Keratinocyte (primary cell): ENCODE data around the gene MAMDC2. TPM values are rescaled to one million over a fixed set of nuclear protein-coding genes. Genes with fewer than 3 reads are reported as not detected.
A peak's percentile ranks its signal among the peaks of the same experiment; 100 is the strongest.

Experiments used
- DNase-seq: peaks from one replicate; pipeline ENCODE4 v3.0.0-alpha.2; 2011; ENCODE audit warnings: low read depth, missing footprints, low spot score
- FAIRE-seq: peaks from 2 replicates; lab custom pipeline; 2011; peaks lifted over from hg19 to GRCh38; lab: Jason Lieb, UNC
- H2AFZ ChIP-seq: 2 replicates; pipeline ENCODE4 v1.6.0; 2012; ENCODE audit warnings: low read length, control low read depth, inconsistent platforms; ENCODE audit not compliant: control insufficient read depth
- H3K27ac ChIP-seq: 2 replicates; pipeline ENCODE4 v1.5.1; 2011; ENCODE audit warnings: low read length; ENCODE audit not compliant: control insufficient read depth, insufficient read depth
- H3K27me3 ChIP-seq: 3 replicates; pipeline ENCODE4 v1.6.0; 2011; ENCODE audit warnings: low read length; ENCODE audit not compliant: control insufficient read depth, insufficient read depth; ENCODE audit errors: extremely low read depth
- H3K36me3 ChIP-seq, 2 experiments: 2 replicates in 1 of 2; 3 replicates in 1 of 2; pipeline ENCODE4 v1.5.1; 2011; ENCODE audit warnings: low read length in 2 of 2, mild to moderate bottlenecking in 1 of 2; ENCODE audit not compliant: control insufficient read depth in 2 of 2, insufficient read depth in 2 of 2; ENCODE audit errors: extremely low read depth in 1 of 2
- H3K4me1 ChIP-seq: 3 replicates; pipeline ENCODE4 v1.5.1; 2011; ENCODE audit warnings: low read length; ENCODE audit not compliant: control insufficient read depth, insufficient read depth; ENCODE audit errors: extremely low read depth
- H3K4me2 ChIP-seq: 3 replicates; pipeline ENCODE4 v1.6.0; 2011; ENCODE audit warnings: low read depth, low read length; ENCODE audit not compliant: control insufficient read depth, insufficient read depth; ENCODE audit errors: extremely low read depth
- H3K4me3 ChIP-seq, 3 experiments: fragments of 200-600 bp in 1 of 3; sonication (generic) in 1 of 3; 2 replicates in 2 of 3; 3 replicates in 1 of 3; pipeline ENCODE4 v1.5.1; 2011 to 2016; ENCODE audit warnings: low read length in 3 of 3, mild to moderate bottlenecking in 3 of 3, control low read depth in 2 of 3, inconsistent platforms in 1 of 3, low read depth in 1 of 3, mixed read lengths in 1 of 3, mixed run types in 1 of 3, moderate library complexity in 1 of 3; ENCODE audit not compliant: control insufficient read depth in 2 of 3, insufficient read depth in 2 of 3; ENCODE audit errors: extremely low read depth in 1 of 3
- H3K79me2 ChIP-seq: 2 replicates; pipeline ENCODE4 v1.6.0; 2012; ENCODE audit warnings: low read length; ENCODE audit not compliant: control insufficient read depth, insufficient read depth
- H3K9ac ChIP-seq: 3 replicates; pipeline ENCODE4 v1.6.0; 2011; ENCODE audit warnings: low read length; ENCODE audit not compliant: control insufficient read depth, insufficient read depth; ENCODE audit errors: extremely low read depth
- H3K9me1 ChIP-seq: 3 replicates; pipeline ENCODE4 v1.6.0; 2011; ENCODE audit warnings: low read length; ENCODE audit not compliant: control insufficient read depth, insufficient read depth; ENCODE audit errors: extremely low read depth
- H3K9me3 ChIP-seq: 2 replicates; pipeline ENCODE4 v1.5.1; 2012; ENCODE audit warnings: low read depth, low read length; ENCODE audit not compliant: control insufficient read depth
- H4K20me1 ChIP-seq: 3 replicates; pipeline ENCODE4 v1.6.0; 2011; ENCODE audit warnings: low read length; ENCODE audit not compliant: control insufficient read depth, insufficient read depth; ENCODE audit errors: extremely low read depth
- EZH2 ChIP-seq: IDR thresholded peaks from one replicate; pipeline ENCODE4 v1.6.1; 2012; ENCODE audit warnings: inconsistent platforms, mild to moderate bottlenecking, low read length, moderate library complexity
- dilution Hi-C: fragments of 300-500 bp; cut with MboI; formaldehyde crosslinking; loops from one replicate; pipeline ENCODE4 v1.7.0; 2020; ENCODE audit warnings: low sequenced_read_pairs; ENCODE audit not compliant: extremely low pct_ligation_motif_present
- polyA plus RNA-seq, 5 experiments: library from polyadenylated mRNA; depleted of rRNA in 3 of 5; stranded (reverse) in 3 of 5; stranded (forward) in 1 of 5; unstranded in 1 of 5; fragments of >200 nt; gene quantifications; 1 replicate in 1 of 5; 2 replicates in 3 of 5; 3 replicates in 1 of 5; pipeline versions ENCODE4 v1.2.1 to v1.2.3, GENCODE V29; 2011 to 2012; ENCODE audit warnings: missing spikeins in 2 of 5, low read depth in 1 of 5, low replicate concordance in 1 of 5
- TF ChIP-seq, protein P1 (sequence below), 3 experiments: IDR thresholded peaks in 1 of 3; conservative IDR thresholded peaks in 1 of 3; optimal IDR thresholded peaks in 1 of 3; 2 replicates in 2 of 3; 3 replicates in 1 of 3; pipeline versions ENCODE3 to v1.5.1; 2011; ENCODE audit warnings: low read length in 3 of 3, mild to moderate bottlenecking in 3 of 3, moderate library complexity in 2 of 3, control low read depth in 1 of 3, inconsistent platforms in 1 of 3; ENCODE audit not compliant: insufficient read depth in 2 of 3; ENCODE audit errors: extremely low read depth in 1 of 3

Gene MAMDC2
- polyA plus RNA-seq, 1 donor (not counting 4 experiments of a cell fraction or from before 2014, with no cell fraction given), result 4.2 TPM

DNA sequence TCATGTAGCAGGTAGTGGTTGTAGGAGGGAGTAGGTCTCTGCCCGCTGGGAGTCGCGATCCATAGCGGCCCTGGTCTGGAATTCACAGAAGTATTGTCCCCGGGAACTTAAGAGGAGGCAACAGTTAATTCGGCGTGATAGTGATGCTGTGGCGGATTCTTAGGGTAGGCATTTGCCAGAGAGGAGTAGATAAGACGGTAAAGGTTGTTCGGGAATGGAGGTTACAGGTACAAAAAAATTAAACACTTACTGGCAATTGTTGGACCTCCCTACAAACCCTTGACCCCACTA, 215.8 kb downstream of the MAMDC2 start:
- H4K20me1 ChIP-seq, result peaks cover 4% of the 10 kb centered on the region

GRCh38 chr9:70260007-70260443, 216.4 kb downstream of the MAMDC2 start:
- no peak for DNase-seq
- H3K4me2 ChIP-seq, result peak overlapping the region; percentile 83
- H2AFZ ChIP-seq, result no peak overlapping the region
- H3K4me3 ChIP-seq, result peak overlapping the region; percentile 84 to 93 (median 90)
- H3K27ac ChIP-seq, result peak overlapping the region; percentile 96
- FAIRE-seq, result no peak
- dilution Hi-C loops, result no loop called here
- no peaks in the 10 kb centered on the region for H3K27me3 ChIP-seq
- peak overlapping the region; percentile 97 for H3K9ac ChIP-seq
- no peaks in the 10 kb centered on the region for H3K9me1 ChIP-seq
- H3K4me1 ChIP-seq, result peaks cover 59% of the 10 kb centered on the region
- peaks cover 57% of the 10 kb centered on the region for H3K79me2 ChIP-seq
- peaks cover 4% of the 10 kb centered on the region for H4K20me1 ChIP-seq
- TF ChIP-seq EZH2, result no peak
- TF ChIP-seq, protein P1, sequence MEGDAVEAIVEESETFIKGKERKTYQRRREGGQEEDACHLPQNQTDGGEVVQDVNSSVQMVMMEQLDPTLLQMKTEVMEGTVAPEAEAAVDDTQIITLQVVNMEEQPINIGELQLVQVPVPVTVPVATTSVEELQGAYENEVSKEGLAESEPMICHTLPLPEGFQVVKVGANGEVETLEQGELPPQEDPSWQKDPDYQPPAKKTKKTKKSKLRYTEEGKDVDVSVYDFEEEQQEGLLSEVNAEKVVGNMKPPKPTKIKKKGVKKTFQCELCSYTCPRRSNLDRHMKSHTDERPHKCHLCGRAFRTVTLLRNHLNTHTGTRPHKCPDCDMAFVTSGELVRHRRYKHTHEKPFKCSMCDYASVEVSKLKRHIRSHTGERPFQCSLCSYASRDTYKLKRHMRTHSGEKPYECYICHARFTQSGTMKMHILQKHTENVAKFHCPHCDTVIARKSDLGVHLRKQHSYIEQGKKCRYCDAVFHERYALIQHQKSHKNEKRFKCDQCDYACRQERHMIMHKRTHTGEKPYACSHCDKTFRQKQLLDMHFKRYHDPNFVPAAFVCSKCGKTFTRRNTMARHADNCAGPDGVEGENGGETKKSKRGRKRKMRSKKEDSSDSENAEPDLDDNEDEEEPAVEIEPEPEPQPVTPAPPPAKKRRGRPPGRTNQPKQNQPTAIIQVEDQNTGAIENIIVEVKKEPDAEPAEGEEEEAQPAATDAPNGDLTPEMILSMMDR (optimal IDR thresholded peaks at IDR 0.05 in 1 of 3, IDR thresholded peaks at IDR 0.05 in 1 of 3, conservative IDR thresholded peaks at IDR 0.05 in 1 of 3; ENCODE audit: extremely low read depth in 1 of 3, insufficient read depth in 2 of 3, low read length in 3 of 3), result no peak
- H3K9me3 ChIP-seq, result no peaks in the 10 kb centered on the region
- peaks cover 0 to 9% of the 10 kb centered on the region in 2 experiments for H3K36me3 ChIP-seq

More for the DNA sequence above, 215.8 kb downstream of the MAMDC2 start:
- DNase-seq, result no peak
- Histone ChIP-seq H3K27me3 (no peaks in the 10 kb centered on the region), H3K36me3 (peaks cover 0 to 9% of the 10 kb centered on the region in 2 experiments), H3K9me1 (no peaks in the 10 kb centered on the region), H2AFZ (no peak overlapping the region), H3K4me1 (peaks cover 59% of the 10 kb centered on the region), H3K27ac (peak overlapping the region; percentile 96), H3K9me3 (no peaks in the 10 kb centered on the region), H3K79me2 (peaks cover 52% of the 10 kb centered on the region), H3K4me3 (peak overlapping the region; percentile 84 to 93 (median 90)), H3K4me2 (peak overlapping the region; percentile 83), H3K9ac (peak overlapping the region; percentile 97)
- no peak for TF ChIP-seq EZH2
- TF ChIP-seq, protein P1 (optimal IDR thresholded peaks at IDR 0.05 in 1 of 3, IDR thresholded peaks at IDR 0.05 in 1 of 3, conservative IDR thresholded peaks at IDR 0.05 in 1 of 3; ENCODE audit: extremely low read depth in 1 of 3, insufficient read depth in 2 of 3, low read length in 3 of 3), result no peak
- dilution Hi-C loops, result no loop called here
- FAIRE-seq, result no peak
